GM12801 (cell line): ENCODE results near the gene OSTC.

Experiments used
- TF ChIP-seq, protein P1 (sequence below): IDR thresholded peaks from one replicate; pipeline ENCODE4 v1.5.1; 2011; ENCODE audit warnings: control low read depth; ENCODE audit not compliant: insufficient read length; ENCODE audit errors: extremely low read depth

Gene OSTC

DNA sequence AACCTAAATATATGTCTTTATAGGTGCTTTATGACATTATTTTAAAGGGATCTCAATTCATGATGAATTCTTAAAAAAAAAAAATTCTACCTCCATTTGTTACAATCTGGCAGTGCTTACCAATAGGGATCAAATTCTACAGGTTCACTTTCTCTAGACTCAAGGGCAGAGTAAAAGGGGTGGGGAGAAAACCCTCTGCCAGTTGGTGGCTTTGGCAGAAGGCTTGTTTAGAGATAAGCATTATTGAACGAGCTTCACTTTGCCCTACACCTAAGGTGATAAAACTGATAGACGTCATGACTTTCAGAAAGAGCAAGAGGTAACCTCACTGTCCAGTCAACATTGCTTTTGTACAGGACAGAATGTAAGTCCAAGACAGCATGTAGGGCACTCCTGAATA is 53.6 kb downstream of the OSTC start:
- TF ChIP-seq, protein P1, sequence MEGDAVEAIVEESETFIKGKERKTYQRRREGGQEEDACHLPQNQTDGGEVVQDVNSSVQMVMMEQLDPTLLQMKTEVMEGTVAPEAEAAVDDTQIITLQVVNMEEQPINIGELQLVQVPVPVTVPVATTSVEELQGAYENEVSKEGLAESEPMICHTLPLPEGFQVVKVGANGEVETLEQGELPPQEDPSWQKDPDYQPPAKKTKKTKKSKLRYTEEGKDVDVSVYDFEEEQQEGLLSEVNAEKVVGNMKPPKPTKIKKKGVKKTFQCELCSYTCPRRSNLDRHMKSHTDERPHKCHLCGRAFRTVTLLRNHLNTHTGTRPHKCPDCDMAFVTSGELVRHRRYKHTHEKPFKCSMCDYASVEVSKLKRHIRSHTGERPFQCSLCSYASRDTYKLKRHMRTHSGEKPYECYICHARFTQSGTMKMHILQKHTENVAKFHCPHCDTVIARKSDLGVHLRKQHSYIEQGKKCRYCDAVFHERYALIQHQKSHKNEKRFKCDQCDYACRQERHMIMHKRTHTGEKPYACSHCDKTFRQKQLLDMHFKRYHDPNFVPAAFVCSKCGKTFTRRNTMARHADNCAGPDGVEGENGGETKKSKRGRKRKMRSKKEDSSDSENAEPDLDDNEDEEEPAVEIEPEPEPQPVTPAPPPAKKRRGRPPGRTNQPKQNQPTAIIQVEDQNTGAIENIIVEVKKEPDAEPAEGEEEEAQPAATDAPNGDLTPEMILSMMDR, result no peak

DNA sequence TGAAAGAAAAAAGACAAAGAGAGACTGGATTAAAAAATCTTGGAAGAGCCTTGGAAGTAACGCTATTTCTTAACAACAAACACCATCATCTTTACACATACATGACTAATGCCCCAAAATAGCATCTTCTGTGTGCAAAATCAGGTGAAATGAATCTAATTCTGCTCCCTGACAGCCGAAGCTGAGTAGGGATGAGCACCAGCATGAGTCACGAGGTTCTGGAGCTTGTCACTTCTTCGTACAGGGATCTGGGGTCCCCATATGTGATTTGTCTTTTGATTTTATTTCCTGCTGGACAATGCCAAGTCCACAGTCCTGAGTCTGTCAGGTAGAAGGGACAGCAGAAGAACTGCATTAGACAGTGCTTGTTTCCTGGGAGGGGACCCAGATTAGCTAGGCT is 55.9 kb downstream of the OSTC start:
- TF ChIP-seq, protein P1, result no peak

DNA sequence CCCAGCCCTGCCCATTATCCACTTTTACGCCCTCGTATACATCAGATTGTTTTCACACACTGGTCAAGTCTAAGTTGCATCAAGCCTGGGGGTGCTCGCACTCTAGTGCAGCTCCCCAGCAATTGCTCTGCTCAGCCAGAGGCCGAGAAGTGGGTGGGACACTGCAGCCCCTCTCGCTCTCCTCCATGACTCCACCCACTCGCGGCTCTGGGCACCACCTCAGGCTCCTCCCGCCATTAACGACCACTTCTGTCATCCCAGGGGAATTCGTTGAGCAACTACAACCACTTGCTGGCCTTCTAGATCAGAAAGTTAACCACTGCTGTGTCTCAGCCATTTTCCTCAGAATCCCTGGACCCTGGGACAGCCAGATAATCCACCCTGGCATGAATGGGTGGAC is 58.8 kb downstream of the OSTC start:
- TF ChIP-seq, protein P1, result no peak

DNA sequence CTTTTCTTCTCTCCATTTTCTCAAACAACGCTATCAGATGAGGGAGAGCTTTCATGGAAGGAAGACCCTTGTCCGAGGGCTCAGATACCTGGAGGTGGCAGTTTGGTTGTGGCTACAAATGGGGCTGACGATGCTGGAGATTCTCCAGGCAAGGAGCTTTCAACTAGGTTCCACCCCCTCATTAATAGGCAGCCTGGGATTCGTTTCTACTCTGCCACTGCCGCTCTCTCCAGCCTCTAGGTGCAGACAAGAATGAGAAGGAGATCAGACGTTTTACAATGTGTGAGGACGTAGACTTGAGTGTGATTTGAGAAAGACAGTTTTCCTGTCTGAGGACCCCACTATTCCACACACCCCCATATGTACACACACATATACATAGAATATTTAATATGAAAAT is 59.3 kb downstream of the OSTC start:
- TF ChIP-seq, protein P1, result no peak

DNA sequence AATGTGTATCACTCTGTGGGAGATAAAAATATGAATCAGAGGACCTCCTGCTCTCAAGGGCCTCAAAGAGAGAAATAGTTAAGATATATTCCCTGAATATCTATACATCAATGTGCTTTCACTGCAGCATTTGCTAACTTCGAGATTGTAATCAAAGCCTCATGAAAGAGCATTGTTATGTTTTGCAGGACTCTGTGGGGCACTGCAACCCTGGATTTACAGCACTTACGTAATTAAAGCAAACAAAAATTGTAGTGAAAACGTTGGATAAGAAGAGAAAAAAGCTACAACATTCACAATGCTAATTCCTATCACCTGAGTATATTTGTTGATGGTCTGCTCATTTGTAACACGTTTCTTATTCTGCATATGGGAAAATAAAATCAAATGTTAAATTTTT is 64.5 kb downstream of the OSTC start:
- TF ChIP-seq, protein P1, result no peak

DNA sequence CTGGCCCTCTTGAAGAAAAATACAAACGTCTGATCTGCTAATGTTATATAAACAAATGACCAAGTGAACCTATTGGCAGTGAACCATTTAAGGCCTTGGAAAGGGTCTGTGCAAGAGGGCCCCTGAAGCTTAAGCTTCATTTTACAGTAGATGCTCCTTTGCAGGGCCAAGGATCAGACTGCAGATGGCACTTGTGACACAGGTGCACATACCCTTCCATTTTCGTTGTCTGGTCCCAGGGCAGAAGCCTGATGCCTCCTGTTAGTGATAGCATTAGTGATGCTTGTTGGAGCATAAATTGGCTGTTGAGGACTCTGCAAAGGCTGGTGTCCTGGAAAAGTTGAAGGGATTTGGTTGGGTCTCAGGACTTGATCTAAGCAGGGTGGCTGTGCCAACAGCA is 65.9 kb downstream of the OSTC start:
- TF ChIP-seq, protein P1, result no peak

DNA sequence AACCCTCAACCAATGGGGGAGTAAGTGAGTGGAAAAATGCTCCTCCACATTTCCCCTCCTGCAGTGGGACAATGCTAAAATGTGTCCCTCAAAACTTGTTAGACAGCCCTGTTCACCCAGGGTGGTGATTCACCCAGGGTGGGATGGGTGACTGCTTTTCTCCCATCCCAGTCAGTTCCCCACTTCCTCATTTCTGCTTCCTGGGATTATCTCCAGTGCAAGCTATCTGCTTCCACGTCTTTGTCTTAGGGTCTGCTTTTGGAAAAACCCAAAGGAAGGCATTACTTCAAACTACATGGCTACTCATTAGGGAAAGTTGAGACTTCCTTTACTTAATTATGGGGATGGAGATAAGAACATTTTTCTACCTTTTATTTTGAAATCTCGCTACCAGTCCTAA is 67.0 kb downstream of the OSTC start:
- TF ChIP-seq, protein P1, result no peak
